PC-3 (cell line): ENCODE results near the gene RBBP8NL. TPM values are rescaled to one million over a fixed set of nuclear protein-coding genes. Genes with fewer than 3 reads are reported as not detected.

Experiments used
- ATAC-seq: fragments of 200-7000 bp; cut with Tn5 transposase; 2 replicates; pipeline ENCODE4 v1.9.1; 2020; ENCODE audit warnings: mild to moderate bottlenecking, moderate library complexity
- BruUV-seq: library from RNA; stranded (reverse); fragments of 400-500 nt; replicated peaks from 2 replicates; lab custom pipeline; 2021; lab: Mats Ljungman, UMichigan
- CTCF ChIA-PET: fragments of 300-600 bp; sonication (Branson Sonifier 250); formaldehyde crosslinking; loops from one replicate; lab custom pipeline; 2022; ENCODE audit warnings: antibody characterized with exemption; lab: Charles Lee
- POLR2A ChIA-PET: fragments of 300-600 bp; sonication (Branson Sonifier 250); formaldehyde crosslinking; loops from one replicate; lab custom pipeline; 2022; ENCODE audit warnings: antibody characterized with exemption; ENCODE audit not compliant: unreplicated experiment; lab: Charles Lee
- DNase-seq: peaks from one replicate; pipeline ENCODE4 v3.0.0-alpha.2; 2015
- H2AFZ ChIP-seq: fragments of 300-600 bp; sonication (generic); 2 replicates; pipeline ENCODE4 v1.6.0; 2016; ENCODE audit warnings: antibody characterized with exemption, low read length
- H3F3A ChIP-seq: fragments of 300-600 bp; sonication (generic); one replicate; pipeline ENCODE4 v1.6.0; 2017; ENCODE audit warnings: antibody characterized with exemption, low read length, control low read depth, mild to moderate bottlenecking; ENCODE audit not compliant: unreplicated experiment
- H3K27ac ChIP-seq: fragments of 300-600 bp; sonication (generic); 2 replicates; pipeline ENCODE4 v1.5.1; 2016; ENCODE audit warnings: mild to moderate bottlenecking, low read length
- H3K27me3 ChIP-seq: fragments of 300-600 bp; sonication (generic); 2 replicates; pipeline ENCODE4 v1.6.1; 2016; ENCODE audit warnings: low read length, mixed read lengths
- H3K36me3 ChIP-seq: fragments of 300-600 bp; sonication (generic); 2 replicates; pipeline ENCODE4 v1.6.1; 2016; ENCODE audit warnings: low read depth, mixed run types, low read length, mixed read lengths
- H3K4me1 ChIP-seq: fragments of 300-600 bp; sonication (generic); 2 replicates; pipeline ENCODE4 v1.5.1; 2016; ENCODE audit warnings: low read length; ENCODE audit not compliant: insufficient read depth
- H3K4me2 ChIP-seq: fragments of 300-600 bp; sonication (generic); 2 replicates; pipeline ENCODE4 v1.6.0; 2016; ENCODE audit warnings: low read length
- H3K4me3 ChIP-seq: fragments of 300-600 bp; sonication (generic); 2 replicates; pipeline ENCODE4 v1.5.1; 2016; ENCODE audit warnings: mild to moderate bottlenecking, low read length, mixed read lengths
- H3K79me2 ChIP-seq: fragments of 300-600 bp; sonication (generic); 2 replicates; pipeline ENCODE4 v1.6.1; 2017; ENCODE audit warnings: low read length, mixed read lengths
- H3K9ac ChIP-seq: fragments of 300-600 bp; sonication (generic); 2 replicates; pipeline ENCODE4 v1.6.0; 2016; ENCODE audit warnings: mild to moderate bottlenecking, low read length
- H3K9me2 ChIP-seq: fragments of 300-600 bp; sonication (generic); replicated peaks from 2 replicates; pipeline ENCODE4 v1.6.1; 2016; ENCODE audit warnings: mixed run types, low read length, mixed read lengths
- H3K9me3 ChIP-seq: fragments of 300-600 bp; sonication (generic); 2 replicates; pipeline ENCODE4 v1.6.1; 2016; ENCODE audit warnings: low read length, mixed read lengths
- H4K20me1 ChIP-seq: fragments of 300-600 bp; sonication (generic); 2 replicates; pipeline ENCODE4 v1.6.1; 2016; ENCODE audit warnings: low read length, mixed read lengths
- CTCF ChIP-seq: fragments of 300-600 bp; sonication (generic); conservative IDR thresholded peaks from 2 replicates; pipeline ENCODE4 v1.5.1; 2017; ENCODE audit warnings: antibody characterized with exemption, low read depth, mild to moderate bottlenecking, low read length
- EZH2 ChIP-seq: fragments of 300-600 bp; sonication (generic); IDR thresholded peaks from one replicate; pipeline ENCODE4 v1.6.1; 2017; ENCODE audit warnings: antibody characterized with exemption, mild to moderate bottlenecking, low read length; ENCODE audit not compliant: unreplicated experiment
- EZH2phosphoT487 ChIP-seq: fragments of 300-600 bp; sonication (generic); IDR thresholded peaks from 2 replicates; pipeline ENCODE4 v1.6.1; 2018; ENCODE audit warnings: mild to moderate bottlenecking, antibody characterized with exemption, low read length, borderline replicate concordance
- intact Hi-C: fragments of 100-400 bp; cut with micrococcal nuclease; formaldehyde crosslinking; loops from 2 replicates; pipeline ENCODE4 v1.9.0; 2023
- total RNA-seq: library from RNA; depleted of rRNA; stranded (reverse); fragments of >200 nt; gene quantifications from 2 replicates; pipeline ENCODE4 v1.2.3, GENCODE V29; 2014

The RBBP8NL gene
- total RNA-seq, 1 experiment from 2014 or later = 9.4 TPM

DNA sequence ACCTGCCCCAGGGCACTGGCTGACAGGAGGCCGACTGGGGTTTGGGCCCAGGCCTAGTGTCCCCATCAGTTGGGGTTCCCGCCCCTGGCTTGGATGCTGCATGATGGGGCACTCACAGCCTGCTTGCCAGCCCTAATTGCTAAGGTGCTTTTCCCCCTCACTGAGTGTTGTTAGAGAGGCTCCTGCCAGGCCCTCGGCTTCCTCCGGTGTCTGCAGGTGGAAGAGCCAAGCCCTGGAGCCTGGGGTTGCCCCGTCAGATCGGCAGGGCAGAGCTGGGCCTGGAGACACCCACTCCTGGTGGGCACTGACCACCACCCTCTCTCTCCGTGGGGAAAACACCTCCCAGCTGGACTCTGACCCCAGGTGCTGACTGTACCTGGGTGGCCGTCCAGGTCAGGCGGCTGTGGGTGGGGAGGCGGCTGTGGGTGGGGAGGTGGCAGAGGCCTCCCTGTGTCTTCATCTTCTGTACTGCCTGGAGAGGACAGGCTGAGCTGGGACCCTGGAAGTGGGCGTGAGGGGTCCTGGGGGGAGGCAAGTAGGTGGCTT lies 14.2 kb downstream of the RBBP8NL start:
- ChIA-PET POLR2A (no interaction called here), CTCF (no interaction called here)
- intact Hi-C loops = loop anchor here (5.0 kb wide), 1 partner anchor 74 kb away; no protein-coding TSS in a partner anchor
- no peak for ATAC-seq
- Histone ChIP-seq H2AFZ (no peak overlapping the region), H3K4me1 (peaks cover 7% of the 10 kb centered on the region), H3K4me2 (no peak overlapping the region), H3K79me2 (no peaks in the 10 kb centered on the region), H3K4me3 (no peak overlapping the region), H3K9me3 (no peaks in the 10 kb centered on the region), H4K20me1 (no peaks in the 10 kb centered on the region), H3K9ac (no peak overlapping the region), H3K9me2 (no peaks in the 10 kb centered on the region), H3K36me3 (no peaks in the 10 kb centered on the region), H3K27me3 (no peaks in the 10 kb centered on the region), H3F3A (no peaks in the 10 kb centered on the region), H3K27ac (no peak overlapping the region)
- no peak for DNase-seq
- BruUV-seq = no TSS peak
- no peak for TF ChIP-seq EZH2phosphoT487
- no peak for TF ChIP-seq CTCF
- TF ChIP-seq EZH2 = no peak

- Histone ChIP-seq H3K4me3 (no peak overlapping the region), H3F3A (no peaks in the 10 kb centered on the region), H3K27me3 (no peaks in the 10 kb centered on the region), H2AFZ (no peak overlapping the region), H3K36me3 (no peaks in the 10 kb centered on the region), H3K79me2 (no peaks in the 10 kb centered on the region), H3K4me1 (peaks cover 7% of the 10 kb centered on the region), H3K4me2 (no peak overlapping the region), H4K20me1 (no peaks in the 10 kb centered on the region), H3K9ac (no peak overlapping the region), H3K9me3 (no peaks in the 10 kb centered on the region), H3K27ac (no peak overlapping the region), H3K9me2 (no peaks in the 10 kb centered on the region)
- TF ChIP-seq CTCF (no peak), EZH2 (no peak), EZH2phosphoT487 (no peak)
- CTCF ChIA-PET = no interaction called here
- no TSS peak for BruUV-seq
- POLR2A ChIA-PET = no interaction called here
- ATAC-seq (no peak), DNase-seq (no peak)
- intact Hi-C loops = loop anchor here (5.0 kb wide), 1 partner anchor 75 kb away; no protein-coding TSS in a partner anchor
These were observed 14.9 kb downstream of the RBBP8NL start for GRCh38 chr20:62412194-62413024.
